GM23248 (cell line): ENCODE data around the gene CBY2.

ENCODE experiments used
- EZH2 ChIP-seq: fragments of 200-600 bp; sonication (generic); IDR thresholded peaks from 2 replicates; pipeline ENCODE4 v1.6.1; 2018; ENCODE audit warnings: antibody characterized with exemption, mild to moderate bottlenecking; ENCODE audit not compliant: insufficient read depth, poor library complexity, severe bottlenecking
- EZH2phosphoT487 ChIP-seq: fragments of 200-600 bp; sonication (generic); IDR thresholded peaks from 2 replicates; pipeline ENCODE4 v1.6.1; 2018; ENCODE audit warnings: antibody characterized with exemption, moderate library complexity, mild to moderate bottlenecking, low read depth; ENCODE audit not compliant: insufficient read depth

- TF ChIP-seq EZH2phosphoT487: no peak
- no peak for TF ChIP-seq EZH2
Measured at GRCh38 chr13:45752510-45752909, 50.4 kb downstream of the CBY2 start.
